DND-41 (cell line): ENCODE data around the gene RNF207.

Experiments
- EZH2 ChIP-seq: IDR thresholded peaks from 3 replicates; pipeline ENCODE4 v1.6.1; 2012; ENCODE audit warnings: borderline replicate concordance, low read depth, mild to moderate bottlenecking, moderate library complexity, low read length, inconsistent platforms; ENCODE audit not compliant: severe bottlenecking
- TF ChIP-seq, protein P1 (sequence below): IDR thresholded peaks from 2 replicates; pipeline ENCODE4 v1.5.1; 2012; ENCODE audit warnings: borderline replicate concordance, low read length, moderate library complexity, mild to moderate bottlenecking; ENCODE audit not compliant: poor library complexity, severe bottlenecking; ENCODE audit errors: extremely low read depth

GRCh38 chr1:6178751-6179563 lies 27.0 kb upstream of the RNF207 start:
- TF ChIP-seq, protein P1, sequence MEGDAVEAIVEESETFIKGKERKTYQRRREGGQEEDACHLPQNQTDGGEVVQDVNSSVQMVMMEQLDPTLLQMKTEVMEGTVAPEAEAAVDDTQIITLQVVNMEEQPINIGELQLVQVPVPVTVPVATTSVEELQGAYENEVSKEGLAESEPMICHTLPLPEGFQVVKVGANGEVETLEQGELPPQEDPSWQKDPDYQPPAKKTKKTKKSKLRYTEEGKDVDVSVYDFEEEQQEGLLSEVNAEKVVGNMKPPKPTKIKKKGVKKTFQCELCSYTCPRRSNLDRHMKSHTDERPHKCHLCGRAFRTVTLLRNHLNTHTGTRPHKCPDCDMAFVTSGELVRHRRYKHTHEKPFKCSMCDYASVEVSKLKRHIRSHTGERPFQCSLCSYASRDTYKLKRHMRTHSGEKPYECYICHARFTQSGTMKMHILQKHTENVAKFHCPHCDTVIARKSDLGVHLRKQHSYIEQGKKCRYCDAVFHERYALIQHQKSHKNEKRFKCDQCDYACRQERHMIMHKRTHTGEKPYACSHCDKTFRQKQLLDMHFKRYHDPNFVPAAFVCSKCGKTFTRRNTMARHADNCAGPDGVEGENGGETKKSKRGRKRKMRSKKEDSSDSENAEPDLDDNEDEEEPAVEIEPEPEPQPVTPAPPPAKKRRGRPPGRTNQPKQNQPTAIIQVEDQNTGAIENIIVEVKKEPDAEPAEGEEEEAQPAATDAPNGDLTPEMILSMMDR: no peak
- TF ChIP-seq EZH2: no peak
